KBM-7 (cell line): ENCODE measurements around the gene IGFLR1.
"Not testable (repeated sequence)": the region's sequence is repeated elsewhere in the genome, so short reads cannot be mapped to it uniquely, and the experiment has no call there.

Experiments
- DNase-seq: peaks from one replicate; pipeline ENCODE4 v3.0.0-alpha.2; 2015
- in situ Hi-C: fragments of 300-500 bp; cut with MboI; formaldehyde crosslinking; loops from 2 replicates; pipeline ENCODE4 v1.14.3; 2020; ENCODE audit warnings: low sequenced_read_pairs, low pct_unique_long_range_greater_than_20kb, mixed read lengths

Gene IGFLR1

DNA sequence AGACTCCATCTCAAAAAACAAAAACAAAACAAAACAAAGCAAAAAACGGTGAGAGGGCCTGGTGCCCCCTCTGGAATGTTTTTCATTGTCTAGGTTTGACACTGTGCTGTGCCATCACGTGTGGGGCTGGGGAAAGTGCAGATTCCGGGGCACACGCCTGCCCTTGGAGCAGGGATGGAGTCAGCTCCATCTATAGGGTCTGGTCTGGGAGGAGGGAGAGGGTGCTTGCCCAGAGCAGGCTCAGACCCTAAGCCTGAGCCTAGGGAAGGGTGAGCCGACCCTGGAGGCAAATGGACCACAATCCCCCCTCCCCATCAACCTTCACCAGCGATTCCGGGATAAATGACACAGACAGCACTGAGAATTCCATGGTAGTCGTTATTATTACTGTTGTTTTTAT, 48.8 kb downstream of the IGFLR1 start:
- in situ Hi-C loops: no loop called here
- no peak for DNase-seq

DNA sequence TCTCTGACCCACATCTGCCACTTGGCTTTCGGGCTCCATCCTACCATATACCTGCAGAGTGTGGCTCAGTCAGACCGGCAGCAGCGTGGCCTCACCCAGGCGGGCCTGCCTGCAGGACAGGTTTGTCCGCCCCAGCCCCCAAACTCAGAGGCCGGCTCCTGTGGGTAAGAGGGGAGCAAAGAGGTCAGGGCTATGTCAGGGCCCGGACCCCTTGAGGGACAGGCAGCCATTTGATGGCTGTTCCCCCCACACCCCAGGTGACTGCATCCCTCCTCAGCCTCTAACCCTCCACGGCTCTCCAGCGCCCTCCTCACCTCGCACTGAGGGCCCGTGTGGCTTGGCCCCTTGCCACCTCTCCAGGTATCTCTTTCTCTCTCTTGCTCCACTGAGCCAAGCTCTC, 50.2 kb downstream of the IGFLR1 start:
- in situ Hi-C loops: no loop called here

DNA sequence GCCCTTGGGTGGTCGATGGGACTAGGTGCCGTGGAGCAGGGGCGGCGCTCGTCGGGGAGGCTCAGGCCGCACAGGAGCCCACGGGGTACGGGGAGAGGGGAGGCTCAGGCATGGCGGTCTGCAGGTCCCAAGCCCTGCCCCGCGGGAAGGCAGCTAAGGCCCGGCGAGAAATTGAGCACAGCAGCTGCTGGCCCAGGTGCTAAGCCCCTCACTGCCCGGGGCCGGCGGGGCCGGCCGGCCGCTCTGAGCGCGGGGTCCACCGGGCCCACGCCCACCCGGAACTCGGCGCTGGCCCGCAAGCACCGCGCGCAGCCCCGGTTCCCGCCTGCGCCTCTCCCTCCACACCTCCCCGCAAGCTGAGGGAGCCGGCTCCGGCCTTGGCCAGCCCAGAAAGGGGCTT, 51.1 kb downstream of the IGFLR1 start:
- DNase-seq, in situ Hi-C loops: not testable (repeated sequence)

More for the DNA sequence above, 50.2 kb downstream of the IGFLR1 start:
- DNase-seq: no peak

DNA sequence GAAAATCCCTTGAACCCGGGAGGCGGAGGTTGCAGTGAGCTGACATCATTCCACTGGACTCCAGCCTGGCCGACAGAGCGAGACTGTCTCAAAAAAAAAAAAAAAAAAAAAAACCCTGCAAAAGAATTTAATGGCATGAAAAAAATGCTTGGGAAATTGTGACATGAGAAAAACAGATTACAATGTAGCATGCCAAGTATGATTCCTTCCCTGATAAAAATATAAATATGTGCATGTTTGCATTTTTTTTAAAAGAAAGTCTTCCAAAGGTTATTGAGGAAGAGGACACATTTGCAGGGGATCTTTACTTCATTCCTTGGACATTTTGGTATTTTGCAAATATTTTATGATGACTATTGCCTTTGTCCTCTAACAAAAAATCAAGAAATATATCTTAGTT, 52.4 kb downstream of the IGFLR1 start:
- DNase-seq: no peak
- in situ Hi-C loops: no loop called here
